Fibroblast of lung (primary cell): ENCODE data around the gene PPP5C.

Experiments
- CTCF ChIP-seq, 2 donors: IDR thresholded peaks in 1 of 2; conservative IDR thresholded peaks in 1 of 2; 1 replicate in 1 of 2; 2 replicates in 1 of 2; pipeline ENCODE4 v1.5.1; 2011 to 2012; ENCODE audit warnings: low read length in 2 of 2, control low read depth in 1 of 2, inconsistent platforms in 1 of 2, low read depth in 1 of 2, mild to moderate bottlenecking in 1 of 2
- EZH2 ChIP-seq: IDR thresholded peaks from 2 replicates; pipeline ENCODE4 v1.5.1; 2012; ENCODE audit warnings: low read length, control low read depth, mild to moderate bottlenecking; ENCODE audit errors: missing control alignments

GRCh38 chr19:46394402-46394797 lies 47.5 kb downstream of the PPP5C start:
- no peak for TF ChIP-seq EZH2
- no peak for TF ChIP-seq CTCF (conservative IDR thresholded peaks at IDR 0.05 in 1 of 2, IDR thresholded peaks at IDR 0.05 in 1 of 2; ENCODE audit: low read depth in 1 of 2, low read length in 2 of 2)
